ENCODE data around the gene EVI5. TPM values are rescaled to one million over a fixed set of nuclear protein-coding genes. Genes with fewer than 3 reads are reported as not detected.

EVI5 gene
- polyA plus RNA-seq, 1 experiment = 28.5 TPM

DNA sequence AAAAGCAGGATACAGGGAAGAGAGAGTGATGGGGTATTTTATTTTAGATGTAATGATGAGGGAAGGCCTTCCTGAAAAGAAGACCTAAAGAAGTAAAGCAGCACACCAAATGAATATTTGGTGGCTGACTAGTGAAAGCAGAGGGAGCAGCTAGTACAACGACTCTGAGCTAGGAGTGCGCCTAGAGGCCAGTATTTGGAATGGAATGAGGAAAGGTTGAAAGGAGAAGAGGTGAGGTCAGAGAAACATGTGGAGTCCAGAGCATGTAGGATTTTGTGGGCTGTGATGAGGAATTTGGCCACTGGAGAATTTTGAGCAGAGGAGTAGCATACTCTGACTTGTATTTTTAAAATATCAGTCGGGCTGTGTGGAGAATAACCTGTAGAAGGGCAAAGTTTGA, 35.1 kb upstream of the EVI5 start:
- Histone ChIP-seq H3K9me3 (ENCODE audit: control insufficient read depth, insufficient read depth, low read length) (no peaks in the 10 kb centered on the region), H3K4me3 (ENCODE audit: low read depth, low read length) (no peak overlapping the region), H3K27me3 (ENCODE audit: control insufficient read depth, insufficient read depth, low read length) (no peaks in the 10 kb centered on the region), H3K27ac (ENCODE audit: low read depth, low read length) (no peak overlapping the region)
- CTCF ChIA-PET = interaction anchor here (3.0 to 6.6 kb wide), 2 partner anchors 12 to 72 kb away, joined by 12 to 57 read pairs; partner anchors contain the start of gene RPL5
- TF ChIP-seq, protein P1, sequence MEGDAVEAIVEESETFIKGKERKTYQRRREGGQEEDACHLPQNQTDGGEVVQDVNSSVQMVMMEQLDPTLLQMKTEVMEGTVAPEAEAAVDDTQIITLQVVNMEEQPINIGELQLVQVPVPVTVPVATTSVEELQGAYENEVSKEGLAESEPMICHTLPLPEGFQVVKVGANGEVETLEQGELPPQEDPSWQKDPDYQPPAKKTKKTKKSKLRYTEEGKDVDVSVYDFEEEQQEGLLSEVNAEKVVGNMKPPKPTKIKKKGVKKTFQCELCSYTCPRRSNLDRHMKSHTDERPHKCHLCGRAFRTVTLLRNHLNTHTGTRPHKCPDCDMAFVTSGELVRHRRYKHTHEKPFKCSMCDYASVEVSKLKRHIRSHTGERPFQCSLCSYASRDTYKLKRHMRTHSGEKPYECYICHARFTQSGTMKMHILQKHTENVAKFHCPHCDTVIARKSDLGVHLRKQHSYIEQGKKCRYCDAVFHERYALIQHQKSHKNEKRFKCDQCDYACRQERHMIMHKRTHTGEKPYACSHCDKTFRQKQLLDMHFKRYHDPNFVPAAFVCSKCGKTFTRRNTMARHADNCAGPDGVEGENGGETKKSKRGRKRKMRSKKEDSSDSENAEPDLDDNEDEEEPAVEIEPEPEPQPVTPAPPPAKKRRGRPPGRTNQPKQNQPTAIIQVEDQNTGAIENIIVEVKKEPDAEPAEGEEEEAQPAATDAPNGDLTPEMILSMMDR (IDR thresholded peaks at IDR 0.05; ENCODE audit: low read depth, low read length) = peak; percentile 13; the same call in 1 of the 2 replicates
- POLR2A ChIA-PET = no interaction called here
- DNase-seq (ENCODE audit: low read depth, low spot score) = no peak

DNA sequence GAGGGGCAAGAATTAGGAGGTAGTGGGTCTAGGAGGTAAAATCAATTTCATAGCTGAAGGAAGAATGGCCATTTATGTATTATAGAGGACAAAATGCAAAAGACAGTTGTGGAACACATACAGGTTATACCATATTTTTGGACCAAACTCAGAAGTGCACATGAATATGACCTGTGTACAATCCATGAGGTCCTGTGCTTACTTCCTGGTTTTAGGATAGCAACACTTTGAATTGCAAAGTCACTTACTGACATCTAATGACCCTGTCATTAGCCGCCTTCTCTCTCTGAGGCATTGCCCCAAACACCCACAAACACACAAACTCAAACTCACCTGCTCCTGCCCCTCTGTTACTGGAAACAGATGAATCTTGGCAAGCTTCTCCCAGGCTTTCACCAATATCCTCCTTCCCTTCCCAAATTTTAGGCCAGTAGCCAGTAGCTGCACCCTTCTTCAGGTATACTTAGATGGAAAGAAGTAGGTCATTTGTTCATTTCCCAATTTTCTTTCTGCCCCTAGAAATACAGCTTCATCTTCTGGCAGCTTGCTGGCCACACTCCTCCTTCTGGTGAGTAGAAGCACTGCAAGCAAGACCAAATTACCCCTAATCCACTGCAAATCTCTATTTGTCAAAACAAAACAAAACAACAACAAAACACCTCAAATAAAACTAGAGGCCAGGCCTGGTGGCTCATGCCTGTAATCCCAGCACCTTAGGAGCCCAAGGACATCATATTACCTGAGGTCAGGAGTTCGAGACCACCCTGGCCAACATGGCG, 33.3 kb upstream of the EVI5 start:
- Histone ChIP-seq H3K4me3 (ENCODE audit: low read depth, low read length) (no peak overlapping the region), H3K9me3 (ENCODE audit: control insufficient read depth, insufficient read depth, low read length) (no peaks in the 10 kb centered on the region), H3K27ac (ENCODE audit: low read depth, low read length) (no peak overlapping the region), H3K27me3 (ENCODE audit: control insufficient read depth, insufficient read depth, low read length) (no peaks in the 10 kb centered on the region)
- ChIA-PET CTCF (interaction anchor here (0.6 to 6.6 kb wide), 13 partner anchors 10 to 508 kb away, joined by 3 to 57 read pairs (median 4); partner anchors contain the start of gene RPL5), POLR2A (interaction anchor here (1.2 to 2.0 kb wide), 2 partner anchors 14 to 33 kb away, joined by 3 to 8 read pairs; partner anchors contain the start of genes EVI5 and RPL5)
- no peak for DNase-seq (ENCODE audit: low read depth, low spot score)
- TF ChIP-seq, protein P1 (IDR thresholded peaks at IDR 0.05; ENCODE audit: low read depth, low read length) = peak; percentile 74

DNA sequence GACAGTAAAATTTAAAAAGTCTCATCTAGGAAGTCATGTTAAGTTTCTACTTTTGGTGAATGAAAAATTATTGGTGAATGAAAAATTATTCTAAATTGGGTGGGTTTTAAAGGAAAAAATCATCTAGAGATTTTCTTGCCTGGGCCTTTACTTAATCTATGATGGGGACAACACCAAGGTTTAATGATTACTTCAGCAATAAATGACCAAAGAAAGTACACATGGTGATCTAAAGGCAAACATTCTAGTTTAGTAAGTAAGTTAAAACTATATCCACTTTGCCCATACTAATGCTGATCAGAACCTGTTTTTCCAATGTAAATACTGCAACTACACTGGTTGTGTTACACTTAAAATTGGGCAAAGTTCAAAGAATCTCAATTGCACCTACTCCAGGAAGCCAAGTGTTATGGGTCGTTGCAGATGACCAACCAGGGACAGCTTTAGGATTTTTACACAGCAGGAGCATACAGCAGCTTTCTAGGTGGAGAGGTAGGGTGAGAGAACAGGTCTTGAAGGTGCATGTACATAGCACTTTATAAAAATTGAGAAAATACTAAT, 32.3 kb upstream of the EVI5 start:
- TF ChIP-seq, protein P1 (IDR thresholded peaks at IDR 0.05; ENCODE audit: low read depth, low read length) = no peak
- H3K27ac ChIP-seq (ENCODE audit: low read depth, low read length) = no peak overlapping the region
- no peaks in the 10 kb centered on the region for H3K9me3 ChIP-seq (ENCODE audit: control insufficient read depth, insufficient read depth, low read length)
- no peaks in the 10 kb centered on the region for H3K27me3 ChIP-seq (ENCODE audit: control insufficient read depth, insufficient read depth, low read length)
- ChIA-PET CTCF (interaction anchor here (1.1 to 6.6 kb wide), 3 partner anchors 12 to 69 kb away, joined by 4 to 57 read pairs (median 7); partner anchors contain the start of gene RPL5), POLR2A (interaction anchor here (1.2 to 2.0 kb wide), 2 partner anchors 14 to 32 kb away, joined by 3 to 8 read pairs; partner anchors contain the start of genes EVI5 and RPL5)
- H3K4me3 ChIP-seq (ENCODE audit: low read depth, low read length) = no peak overlapping the region
- no peak for DNase-seq (ENCODE audit: low read depth, low spot score)

DNA sequence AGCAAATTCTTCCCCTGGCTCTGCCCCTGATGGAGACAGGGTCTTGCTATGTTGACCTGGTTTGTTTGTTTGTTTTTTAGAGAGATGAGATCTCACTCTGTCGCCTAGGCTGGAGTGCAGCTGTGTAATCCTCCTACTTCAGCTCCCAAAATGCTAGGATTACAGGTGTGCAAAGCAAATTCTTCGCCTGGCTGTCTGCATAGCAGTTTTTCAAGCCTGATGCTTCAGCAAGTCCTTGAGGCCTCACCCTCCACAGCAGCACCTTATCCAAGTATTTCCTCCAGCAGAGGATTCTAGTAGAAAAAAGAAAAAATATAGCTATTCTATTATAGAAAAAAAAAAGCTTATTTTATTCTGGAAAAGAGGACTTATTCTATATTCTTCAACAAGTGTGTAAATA, 31.8 kb upstream of the EVI5 start:
- Histone ChIP-seq H3K27ac (ENCODE audit: low read depth, low read length) (no peak overlapping the region), H3K9me3 (ENCODE audit: control insufficient read depth, insufficient read depth, low read length) (no peaks in the 10 kb centered on the region), H3K27me3 (ENCODE audit: control insufficient read depth, insufficient read depth, low read length) (no peaks in the 10 kb centered on the region), H3K4me3 (ENCODE audit: low read depth, low read length) (no peak overlapping the region)
- ChIA-PET CTCF (interaction anchor here (1.2 to 6.6 kb wide), 2 partner anchors 15 to 69 kb away, joined by 7 to 57 read pairs; partner anchors contain the start of gene RPL5), POLR2A (interaction anchor here (2.0 kb wide), 1 partner anchor 32 kb away, joined by 8 read pairs; the partner anchor contains the start of gene EVI5)
- DNase-seq (ENCODE audit: low read depth, low spot score) = no peak
- TF ChIP-seq, protein P1 (IDR thresholded peaks at IDR 0.05; ENCODE audit: low read depth, low read length) = no peak
